Smooth muscle cell of the brain vasculature (primary cell): ENCODE data around the gene SCGB3A2.

Experiments
- DNase-seq: peaks from one replicate; pipeline ENCODE4 v3.0.0-alpha.2; 2012; ENCODE audit warnings: low read depth, low spot score

Gene SCGB3A2

GRCh38 chr5:147904110-147904509 is 25.6 kb downstream of the SCGB3A2 start:
- no peak for DNase-seq

GRCh38 chr5:147906326-147907095 is 28.0 kb downstream of the SCGB3A2 start, which contains the start of gene C5orf46:
C5orf46 (minus strand) TSS chr5:147906538; CDS start chr5:147906501, 37 bp downstream.
- DNase-seq, result no peak

- no peak for DNase-seq
These were observed 32.9 kb downstream of the SCGB3A2 start for GRCh38 chr5:147911427-147911826.

GRCh38 chr5:147912011-147912410 is 33.5 kb downstream of the SCGB3A2 start:
- DNase-seq, result no peak

GRCh38 chr5:147913786-147914185 is 35.3 kb downstream of the SCGB3A2 start:
- DNase-seq, result no peak

GRCh38 chr5:147918101-147918685 is 39.7 kb downstream of the SCGB3A2 start:
- no peak for DNase-seq

- DNase-seq, result no peak
These were observed 40.4 kb downstream of the SCGB3A2 start for GRCh38 chr5:147918899-147919298.

- no peak for DNase-seq
These were observed 42.0 kb downstream of the SCGB3A2 start for GRCh38 chr5:147920420-147921030.

GRCh38 chr5:147921136-147921535 is 42.6 kb downstream of the SCGB3A2 start:
- DNase-seq, result no peak

GRCh38 chr5:147925020-147925419 is 46.5 kb downstream of the SCGB3A2 start:
- no peak for DNase-seq

- DNase-seq, result no peak
These were observed 49.4 kb downstream of the SCGB3A2 start for GRCh38 chr5:147927901-147928300.

GRCh38 chr5:147930769-147931168 is 52.3 kb downstream of the SCGB3A2 start:
- no peak for DNase-seq
